ENCODE results near the gene GPR3. TPM values are rescaled to one million over a fixed set of nuclear protein-coding genes. Genes with fewer than 3 reads are reported as not detected.

The GPR3 gene
- total and polyA plus RNA-seq, 7 donors: 0.12 to 1.3 (median 0.42) TPM; not detected in 2

- DNase-seq: no peak
- 73 to 96% (median 80%) methylated on average over 9 of the region's 9 CpGs for WGBS, 3 donors
- peaks cover 8% of the 10 kb centered on the region for H3K4me1 ChIP-seq
- intact Hi-C loops (cut with DNase I): loop anchor here (2.0 to 5.0 kb wide), 3 partner anchors 93 to 273 kb away; no protein-coding TSS in a partner anchor
- no peaks in the 10 kb centered on the region for H3K27me3 ChIP-seq (ENCODE audit: insufficient read depth in 3 of 3, low read length in 2 of 3)
- no peak for ATAC-seq
- H3K27ac ChIP-seq: no peak overlapping the region
- no peaks in the 10 kb centered on the region for H3K9me3 ChIP-seq
- H3K4me3 ChIP-seq: no peak overlapping the region
- H3K36me3 ChIP-seq (ENCODE audit: insufficient read depth in 1 of 2, low read depth in 1 of 2): no peaks in the 10 kb centered on the region
- TF ChIP-seq CTCF (IDR thresholded peaks at IDR 0.05): no peak
These were observed 1.8 kb downstream of the GPR3 start for GRCh38 chr1:27394282-27394658.

GRCh38 chr1:27394925-27395324 lies 2.5 kb downstream of the GPR3 start:
- no peaks in the 10 kb centered on the region for H3K27me3 ChIP-seq (ENCODE audit: insufficient read depth in 3 of 3, low read length in 2 of 3)
- 69 to 100% (median 70%) methylated on average over 1 of the region's 1 CpG for WGBS, 3 donors
- peaks cover 8% of the 10 kb centered on the region for H3K4me1 ChIP-seq
- intact Hi-C loops (cut with DNase I): loop anchor here (2.0 to 5.0 kb wide), 3 partner anchors 94 to 272 kb away; no protein-coding TSS in a partner anchor
- no peak for TF ChIP-seq CTCF (IDR thresholded peaks at IDR 0.05)
- no peaks in the 10 kb centered on the region for H3K36me3 ChIP-seq (ENCODE audit: insufficient read depth in 1 of 2, low read depth in 1 of 2)
- ATAC-seq: no peak
- H3K4me3 ChIP-seq: no peak overlapping the region
- no peak overlapping the region for H3K27ac ChIP-seq
- H3K9me3 ChIP-seq: no peaks in the 10 kb centered on the region
- no peak for DNase-seq

DNA sequence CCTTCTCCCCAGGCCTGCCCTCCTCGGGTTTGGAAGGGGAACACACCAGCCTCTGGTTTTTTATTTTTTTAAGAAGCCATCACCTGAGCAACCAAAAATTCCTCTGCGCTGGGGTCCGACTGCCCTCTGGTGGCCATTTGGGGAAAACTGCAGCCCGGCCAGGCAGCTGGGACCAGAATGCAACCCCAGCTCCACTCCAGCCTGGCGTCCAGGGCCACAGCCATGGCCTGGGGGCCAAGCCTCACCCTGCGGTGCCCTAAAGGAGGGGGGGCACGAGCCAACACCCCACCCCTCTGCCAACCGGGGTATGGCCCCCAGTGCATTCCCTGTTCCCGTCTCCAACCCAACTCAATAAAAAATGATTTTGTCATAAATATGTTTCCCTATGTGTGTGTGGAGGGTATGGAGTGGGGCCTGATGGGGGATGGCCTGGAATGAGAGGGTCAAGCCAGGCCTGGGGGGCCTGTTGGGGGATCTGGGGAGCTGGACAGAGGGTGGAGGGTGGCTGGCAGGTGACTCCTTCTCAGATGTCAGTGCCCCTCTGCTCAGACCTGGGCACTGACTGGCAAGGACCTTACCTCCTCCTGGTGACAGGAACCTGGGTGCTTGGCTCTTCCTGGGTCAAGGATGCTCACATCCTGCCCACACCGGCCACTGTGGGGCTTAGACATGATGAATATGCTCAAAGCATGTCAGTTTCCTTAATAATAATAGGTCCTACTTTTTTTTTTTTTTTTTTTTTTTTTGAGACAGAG lies 3.2 kb downstream of the GPR3 start:
- peaks cover 8% of the 10 kb centered on the region for H3K4me1 ChIP-seq

GRCh38 chr1:27397110-27397509 lies 4.7 kb downstream of the GPR3 start:
- Histone ChIP-seq H3K27me3 (ENCODE audit: insufficient read depth in 3 of 3, low read length in 2 of 3) (peaks cover 0 to 3% (median 0%) of the 10 kb centered on the region in 3 donors), H3K27ac (no peak overlapping the region), H3K4me3 (no peak overlapping the region), H3K9me3 (no peaks in the 10 kb centered on the region), H3K4me1 (peaks cover 3% of the 10 kb centered on the region), H3K36me3 (ENCODE audit: insufficient read depth in 1 of 2, low read depth in 1 of 2) (no peaks in the 10 kb centered on the region)
- intact Hi-C loops (cut with DNase I): no loop called here
- TF ChIP-seq CTCF (IDR thresholded peaks at IDR 0.05): no peak
- no peak for ATAC-seq
- WGBS, 3 donors: 62 to 73% (median 67%) methylated on average over 3 of the region's 3 CpGs
- no peak for DNase-seq

More for the DNA sequence above, 3.2 kb downstream of the GPR3 start:
- 8 to 14% (median 11%) methylated on average over 9 to 10 of the region's 10 CpGs for whole genome bisulfite sequencing, 3 donors
- Histone ChIP-seq H3K27ac (no peak overlapping the region), H3K36me3 (ENCODE audit: insufficient read depth in 1 of 2, low read depth in 1 of 2) (no peaks in the 10 kb centered on the region), H3K4me3 (no peak overlapping the region), H3K27me3 (ENCODE audit: insufficient read depth in 3 of 3, low read length in 2 of 3) (peaks cover 0 to 3% (median 0%) of the 10 kb centered on the region in 3 donors), H3K9me3 (no peaks in the 10 kb centered on the region)
- intact Hi-C loops (cut with DNase I): loop anchor here (2.0 kb wide), 2 partner anchors 95 to 211 kb away; no protein-coding TSS in a partner anchor
- TF ChIP-seq CTCF (IDR thresholded peaks at IDR 0.05): peak; percentile 93
- DNase-seq (peak; percentile 68 to 81), ATAC-seq (peak; percentile 38 to 56 (median 40))

Measured in psoas muscle (tissue), 8 donors.